Dermis microvascular lymphatic vessel endothelial cell (primary cell): ENCODE measurements around the gene AMZ1. TPM values are rescaled to one million over a fixed set of nuclear protein-coding genes. Genes with fewer than 3 reads are reported as not detected.
"Not testable (repeated sequence)": the region's sequence is repeated elsewhere in the genome, so short reads cannot be mapped to it uniquely, and the experiment has no call there.

Experiments used
- DNase-seq, 2 donors: peaks; one replicate each; pipeline versions ENCODE4 v3.0.0 to v3.0.0-alpha.2; 2010; ENCODE audit warnings: low read depth in 2 of 2
- total RNA-seq: library from RNA; depleted of rRNA; stranded (reverse); fragments of >200 nt; gene quantifications from 2 replicates; pipeline ENCODE4 v1.2.1, GENCODE V29; 2014

Gene AMZ1
- total RNA-seq, 1 donor from 2014 or later, result under 0.01 TPM

DNA sequence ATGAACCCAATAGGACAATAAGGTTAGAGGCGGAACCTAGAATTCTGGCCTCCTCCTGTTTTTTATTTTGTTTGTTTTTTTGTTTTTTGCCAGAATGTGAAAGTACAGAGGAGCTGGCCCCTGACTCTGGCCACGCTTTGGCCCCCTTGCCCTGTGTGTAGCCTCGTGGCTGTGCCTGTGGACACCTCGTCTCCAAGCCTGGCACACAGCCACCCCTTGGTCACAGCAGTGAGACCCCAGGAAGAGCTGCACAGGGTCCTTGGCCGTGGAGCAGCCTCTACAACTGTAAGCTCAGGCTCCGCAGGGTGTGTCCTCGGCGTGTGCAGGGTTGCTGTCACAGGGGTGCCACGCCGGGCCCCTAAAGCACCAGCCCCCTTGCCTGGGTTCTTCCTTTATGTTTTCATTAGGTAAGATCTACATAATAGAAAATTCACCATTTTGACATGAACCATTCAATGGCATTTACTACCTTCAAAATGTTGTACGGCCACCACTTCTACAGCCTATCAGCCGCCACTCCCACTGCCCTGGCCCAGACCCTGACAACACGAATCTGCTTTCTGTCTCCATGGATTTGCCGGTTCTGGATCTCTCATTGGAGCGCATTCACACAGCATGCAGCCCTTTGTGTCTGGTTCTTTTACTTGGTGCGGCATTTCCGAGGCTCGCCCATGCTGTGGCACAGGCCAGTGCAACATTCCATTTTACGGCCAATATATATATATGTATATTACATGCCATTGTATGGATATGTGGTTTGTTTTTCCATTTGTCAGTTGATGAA is 51.0 kb downstream of the AMZ1 start:
- DNase-seq, result no peak

DNA sequence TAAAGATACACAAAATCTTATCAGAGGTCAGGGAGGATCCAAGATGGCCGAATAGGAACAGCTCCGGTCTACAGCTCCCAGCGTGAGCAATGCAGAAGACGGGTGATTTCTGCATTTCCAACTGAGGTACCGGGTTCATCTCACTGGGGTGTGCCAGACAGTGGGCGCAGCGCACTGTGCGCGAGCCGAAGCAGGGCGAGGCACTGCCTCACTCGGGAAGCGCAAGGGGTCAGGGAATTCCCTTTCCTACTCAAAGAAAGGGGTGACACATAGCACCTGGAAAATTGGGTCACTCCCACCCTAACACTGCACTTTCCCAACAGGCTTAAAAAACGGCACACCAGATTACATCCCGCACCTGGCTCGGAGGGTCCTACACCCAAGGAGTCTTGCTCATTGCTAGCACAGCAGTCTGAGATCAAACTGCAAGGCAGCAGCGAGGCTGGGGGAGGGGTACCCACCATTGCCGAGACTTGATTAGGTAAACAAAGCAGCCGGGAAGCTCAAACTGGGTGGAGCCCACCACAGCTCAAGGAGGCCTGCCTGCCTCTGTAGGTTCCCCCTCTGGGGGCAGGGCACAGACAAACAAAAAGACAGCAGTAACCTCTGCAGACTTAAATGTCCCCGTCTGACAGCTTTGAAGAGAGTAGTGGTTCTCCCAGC is 55.7 kb downstream of the AMZ1 start:
- DNase-seq, result not testable (repeated sequence)

DNA sequence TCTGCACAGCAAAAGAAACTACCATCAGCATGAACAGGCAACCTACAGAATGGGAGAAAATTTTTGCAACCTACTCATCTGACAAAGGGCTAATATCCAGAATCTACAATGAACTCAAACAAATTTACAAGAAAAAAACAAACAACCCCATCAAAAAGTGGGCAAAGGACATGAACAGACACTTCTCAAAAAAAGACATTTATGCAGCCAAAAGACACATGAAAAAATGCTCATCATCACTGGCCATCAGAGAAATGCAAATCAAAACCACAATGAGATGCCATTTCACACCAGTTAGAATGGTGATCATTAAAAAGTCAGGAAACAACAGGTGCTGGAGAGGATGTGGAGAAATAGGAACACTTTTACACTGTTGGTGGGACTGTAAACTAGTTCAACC is 60.7 kb downstream of the AMZ1 start:
- not testable (repeated sequence) for DNase-seq

DNA sequence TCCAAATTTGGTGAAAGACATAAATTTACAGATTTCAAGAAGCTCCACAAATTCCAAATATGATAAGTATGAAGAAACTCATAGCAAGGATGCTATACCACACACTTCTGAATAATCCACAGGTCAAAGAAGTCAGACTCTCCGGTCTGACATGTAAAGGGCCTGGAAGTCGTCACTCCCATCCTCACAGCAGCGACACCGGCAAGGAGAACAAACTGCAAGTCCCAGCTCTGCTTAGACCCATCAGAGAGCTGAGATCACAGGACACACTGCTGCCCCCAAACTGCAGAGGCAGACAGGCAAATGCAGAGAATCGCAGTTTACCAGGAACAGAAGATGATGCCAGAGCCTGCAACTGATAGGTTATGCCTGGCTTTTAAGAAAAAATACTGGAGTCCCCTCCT is 62.0 kb downstream of the AMZ1 start:
- DNase-seq, result no peak

DNA sequence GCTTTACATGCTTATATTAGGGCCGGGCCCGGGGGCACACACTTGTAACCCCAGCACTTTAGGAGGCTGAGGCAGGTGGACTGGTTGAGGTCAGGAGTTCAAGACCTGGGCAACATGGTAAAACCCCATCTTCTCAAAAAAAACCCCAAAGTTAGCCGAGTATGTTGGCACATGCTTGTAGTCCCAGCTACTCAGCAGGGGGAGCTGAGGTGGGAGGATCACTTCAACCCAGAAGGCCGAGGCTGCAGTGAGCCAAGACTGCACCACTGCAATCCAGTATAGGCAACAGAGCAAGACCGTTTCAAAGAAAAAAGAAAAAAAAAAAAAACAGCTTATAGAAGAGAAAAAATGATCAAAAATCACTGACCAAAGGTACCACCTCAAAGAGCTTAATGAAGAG is 63.1 kb downstream of the AMZ1 start:
- DNase-seq, result no peak

DNA sequence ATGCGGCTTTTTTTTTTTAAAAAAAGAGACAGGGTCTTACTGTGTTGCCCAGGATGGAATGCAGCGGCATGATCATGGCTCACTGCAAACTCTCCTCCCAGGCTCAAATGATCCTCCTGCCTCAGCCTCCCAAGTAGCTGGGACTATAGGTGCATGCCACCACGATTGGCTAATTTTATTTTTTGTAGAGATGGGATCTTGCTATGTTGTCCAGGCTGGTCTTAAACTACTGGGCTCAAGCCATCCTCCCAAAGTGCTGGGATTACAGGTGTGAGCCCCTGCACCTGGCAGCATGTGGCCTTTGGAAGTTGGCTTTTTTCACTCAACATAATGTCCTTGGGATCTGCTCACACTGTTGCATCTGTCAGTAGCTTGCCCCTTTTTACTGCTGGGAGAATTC is 65.1 kb downstream of the AMZ1 start:
- no peak for DNase-seq

DNA sequence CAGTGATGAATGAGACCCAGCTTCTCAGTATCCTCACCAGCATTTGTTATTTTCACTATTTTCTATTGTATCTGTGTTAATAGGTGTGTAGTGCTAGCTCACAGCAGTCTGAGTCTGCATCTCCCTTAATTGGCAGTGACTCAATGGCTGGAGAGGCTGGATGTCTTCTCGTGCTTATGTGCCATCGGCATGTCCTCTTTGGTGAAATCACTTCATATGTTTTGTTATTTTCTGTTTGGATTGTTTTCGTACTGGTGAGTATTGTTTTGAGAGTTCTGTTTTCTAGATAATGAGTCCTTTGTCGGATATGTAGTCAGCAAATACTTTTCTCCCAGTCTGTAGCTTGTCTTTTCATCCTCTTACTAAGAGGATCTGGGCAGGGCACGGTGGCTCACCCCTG is 66.1 kb downstream of the AMZ1 start:
- DNase-seq, result peak in 1 of 2 donors; percentile 32

DNA sequence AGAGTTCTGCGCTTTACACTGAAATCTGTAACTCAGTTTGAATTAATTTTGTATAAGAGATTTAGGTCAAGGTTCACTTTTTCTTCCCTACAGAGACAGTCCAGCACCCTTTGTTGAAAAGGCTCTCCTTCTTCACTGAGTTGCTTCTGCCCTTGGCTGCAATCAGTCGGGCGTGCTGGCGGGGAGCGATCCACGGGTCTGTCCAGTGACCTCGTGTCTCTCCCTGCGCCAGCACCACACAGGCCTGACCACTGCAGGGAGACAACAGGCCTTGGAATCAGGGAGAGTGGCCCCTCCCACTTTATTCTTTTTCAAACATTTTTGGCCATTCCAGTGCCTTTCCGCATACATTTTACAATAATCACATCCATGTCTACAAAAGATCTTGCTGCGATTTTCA is 66.9 kb downstream of the AMZ1 start:
- no peak for DNase-seq

DNA sequence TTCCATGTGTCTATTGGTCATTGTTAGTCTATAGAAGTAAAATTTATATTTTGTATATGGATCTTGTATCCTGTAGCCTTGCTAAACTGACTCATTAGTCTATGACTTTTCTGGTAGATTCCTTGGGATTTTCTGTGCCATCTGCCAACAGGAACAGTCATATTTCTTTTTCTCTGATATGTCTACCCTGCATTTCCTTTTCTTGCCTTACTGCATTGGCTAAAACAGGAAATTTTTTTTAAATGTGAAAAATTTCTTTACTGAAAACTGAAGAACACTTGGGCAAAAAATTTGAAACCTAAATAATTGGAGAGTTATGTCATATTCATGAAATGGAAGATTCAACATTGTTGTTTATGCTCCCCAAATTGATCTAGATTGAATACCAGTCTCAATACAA is 67.5 kb downstream of the AMZ1 start:
- DNase-seq, result no peak

DNA sequence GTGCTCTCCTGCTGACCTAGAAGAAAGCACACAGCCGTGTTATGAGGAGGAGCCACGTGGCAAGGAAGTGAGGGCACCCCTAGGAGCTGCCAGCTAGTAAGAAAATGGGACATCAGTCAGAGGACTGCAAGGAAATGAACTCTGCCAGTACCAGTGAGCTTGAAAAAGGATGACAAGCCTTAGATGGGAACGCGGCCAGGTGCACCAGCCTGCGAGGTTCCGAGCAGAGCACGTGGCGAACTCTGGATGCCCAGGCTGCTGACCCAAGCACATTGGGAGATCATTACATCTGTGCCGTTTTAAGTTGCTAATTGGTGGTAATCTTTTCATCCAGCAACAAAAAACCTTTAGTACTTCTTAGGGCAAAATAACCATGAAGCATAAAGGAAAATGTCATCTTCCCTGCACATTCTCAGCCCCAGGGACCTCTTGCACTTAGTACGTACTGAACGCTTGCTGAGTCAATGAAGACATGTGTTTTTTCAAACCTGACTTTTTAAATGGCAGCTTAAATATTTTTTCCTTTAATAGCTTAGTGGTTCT is 69.4 kb downstream of the AMZ1 start:
- peak in 1 of 2 donors; percentile 76 for DNase-seq

DNA sequence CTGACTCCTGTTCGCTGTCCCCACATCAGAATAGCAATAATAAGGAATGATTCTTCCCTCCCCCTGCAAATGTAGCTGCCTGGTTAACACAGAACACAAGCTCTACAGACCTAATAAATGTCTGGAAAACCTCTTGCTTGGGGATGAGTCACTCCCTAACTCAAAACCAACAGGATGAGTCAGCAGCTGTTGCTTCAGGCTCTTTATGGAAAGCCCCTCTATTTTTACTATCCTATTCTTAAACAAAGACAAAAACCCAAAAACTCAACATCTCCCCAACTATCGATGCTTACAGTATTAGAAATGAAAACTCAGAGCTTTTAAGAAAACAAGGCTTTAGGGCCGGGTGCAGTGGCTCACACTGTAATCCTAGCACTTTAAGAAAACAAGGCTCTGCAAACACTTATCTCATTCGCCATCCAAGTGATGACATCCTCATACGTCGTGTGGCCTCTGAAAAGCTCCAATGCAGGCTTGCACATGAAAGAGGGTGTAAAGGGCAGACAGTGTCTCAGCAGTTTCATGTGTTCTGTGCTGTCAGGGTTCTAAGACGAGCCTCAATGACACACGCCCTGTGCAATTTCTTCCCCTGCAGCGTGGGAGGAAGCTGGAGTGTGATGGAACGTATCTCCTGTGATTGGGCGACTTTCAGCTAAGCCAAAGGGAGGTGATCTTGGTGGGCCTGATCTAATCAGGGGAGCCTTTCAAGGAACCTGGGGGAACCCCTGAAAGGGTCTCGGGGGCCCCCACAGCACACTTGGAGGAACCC is 70.1 kb downstream of the AMZ1 start:
- DNase-seq, result peak; percentile 76 to 95

DNA sequence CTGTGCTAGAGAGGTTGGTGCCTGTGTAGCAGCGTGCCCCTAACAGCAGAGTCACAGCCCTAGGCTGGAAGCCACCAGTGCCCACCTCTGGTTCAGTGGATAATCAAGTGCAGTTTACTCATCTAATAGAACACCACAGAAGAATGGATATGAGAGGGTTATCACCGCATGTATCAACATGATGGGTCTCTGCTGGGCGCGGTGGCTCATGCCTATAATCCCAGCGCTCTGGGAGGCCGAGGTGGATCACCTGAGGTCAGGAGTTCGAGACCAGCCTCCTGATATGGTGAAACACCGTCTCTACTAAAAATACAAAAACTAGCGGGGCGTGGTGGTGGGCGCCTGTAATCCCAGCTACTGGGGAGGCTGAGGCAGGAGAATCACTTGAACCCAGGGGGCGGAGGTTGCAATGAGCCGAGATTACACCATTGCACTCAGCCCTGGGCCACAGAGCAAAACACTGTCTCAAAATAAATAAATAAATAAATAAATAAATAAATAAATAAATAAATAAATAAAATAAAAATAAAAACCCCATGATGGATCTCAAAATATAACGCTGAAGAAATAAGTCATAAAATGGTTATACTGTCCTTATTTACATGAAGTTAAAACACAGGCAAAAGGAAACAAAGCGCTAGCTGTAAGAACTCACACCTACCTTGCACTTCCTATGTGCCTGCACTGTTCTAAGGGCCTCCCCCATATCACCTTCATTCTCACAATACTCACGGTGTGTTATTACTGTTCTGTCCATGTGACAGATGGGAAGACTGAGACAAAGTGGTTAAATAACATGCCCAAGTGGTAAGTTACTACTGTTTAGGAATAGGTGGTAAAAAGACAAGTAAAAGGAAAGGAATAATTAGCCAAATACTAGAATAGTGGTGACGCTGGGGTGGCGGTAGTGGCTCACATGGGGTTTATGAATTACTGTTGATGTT is 70.9 kb downstream of the AMZ1 start:
- DNase-seq, result no peak

DNA sequence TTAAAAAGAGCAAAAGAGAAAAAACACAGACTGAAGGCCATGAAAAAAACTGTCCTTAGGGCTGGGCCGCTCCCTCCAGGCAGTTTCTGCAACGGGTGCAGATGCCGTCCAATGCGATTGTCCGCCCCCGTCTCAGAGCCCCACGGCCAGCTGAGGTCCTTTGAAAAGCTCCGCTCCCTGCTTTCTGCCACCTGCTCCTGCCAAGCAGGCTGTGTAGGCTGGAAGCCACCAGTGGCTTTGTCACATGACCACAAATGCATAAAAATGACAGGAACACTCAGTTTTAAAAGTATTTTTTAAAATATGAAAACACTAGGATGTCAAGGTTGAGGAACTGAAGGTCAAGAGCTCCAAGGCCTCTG is 71.7 kb downstream of the AMZ1 start:
- DNase-seq, result no peak

DNA sequence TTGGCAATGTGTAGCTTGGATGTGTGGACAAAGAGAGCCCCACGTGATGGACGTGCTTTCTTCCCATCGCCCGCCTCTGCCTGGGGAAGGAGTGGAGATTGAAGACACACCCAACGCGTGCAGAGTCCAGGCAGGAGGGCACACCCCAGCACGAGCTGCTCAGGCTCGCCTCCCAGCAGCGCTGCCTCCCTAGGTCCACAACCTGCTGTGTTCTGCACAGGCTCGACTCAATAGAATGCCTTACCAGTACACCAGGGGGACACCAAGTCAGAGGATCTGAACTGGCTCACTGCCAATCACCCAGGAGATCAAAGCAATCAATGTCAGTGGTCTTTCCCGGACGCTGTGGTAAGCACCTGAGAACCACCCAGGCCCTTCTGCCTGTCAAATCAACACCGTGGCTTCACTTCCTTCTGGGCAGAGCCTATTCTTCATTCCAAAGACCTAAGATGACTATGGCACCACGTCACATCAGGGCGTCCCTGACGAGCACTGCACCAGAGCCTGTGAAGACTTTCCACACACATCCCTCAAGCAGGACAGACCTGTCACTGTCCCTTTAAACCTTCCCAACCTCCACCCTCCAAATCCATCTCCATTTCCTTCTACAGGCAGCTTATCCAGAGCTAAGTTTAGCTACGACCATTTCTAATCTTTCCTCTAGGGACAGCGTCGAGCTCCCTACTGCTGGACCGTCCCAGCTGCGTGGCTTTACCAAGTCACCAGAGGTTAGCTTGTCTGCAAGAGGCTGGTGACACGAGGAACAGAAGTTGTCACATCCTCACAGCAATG is 72.3 kb downstream of the AMZ1 start:
- DNase-seq, result peak in 1 of 2 donors; percentile 39

DNA sequence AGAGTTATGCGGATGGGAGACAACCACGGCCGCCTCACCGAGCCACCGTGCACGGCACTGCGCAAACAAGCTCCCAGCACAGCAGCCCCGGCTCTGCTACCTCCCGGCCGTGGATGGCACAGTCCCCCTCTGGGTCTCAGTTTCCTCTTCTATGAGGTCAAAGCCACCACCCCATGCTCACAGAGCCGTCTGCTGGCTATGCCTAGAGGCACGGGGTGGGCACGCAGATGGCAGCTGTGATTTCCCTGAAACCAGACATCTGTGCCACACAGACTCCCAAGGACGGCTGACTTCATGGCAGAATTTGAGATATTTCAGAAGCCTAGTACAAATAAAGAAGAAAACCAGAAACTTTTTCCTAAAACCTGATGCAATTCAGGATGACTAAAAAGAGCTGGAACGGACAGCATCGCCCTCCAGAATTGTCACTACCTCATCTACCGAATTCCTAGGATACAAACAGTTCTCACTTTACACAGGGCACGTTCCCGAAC is 73.2 kb downstream of the AMZ1 start:
- DNase-seq, result no peak

DNA sequence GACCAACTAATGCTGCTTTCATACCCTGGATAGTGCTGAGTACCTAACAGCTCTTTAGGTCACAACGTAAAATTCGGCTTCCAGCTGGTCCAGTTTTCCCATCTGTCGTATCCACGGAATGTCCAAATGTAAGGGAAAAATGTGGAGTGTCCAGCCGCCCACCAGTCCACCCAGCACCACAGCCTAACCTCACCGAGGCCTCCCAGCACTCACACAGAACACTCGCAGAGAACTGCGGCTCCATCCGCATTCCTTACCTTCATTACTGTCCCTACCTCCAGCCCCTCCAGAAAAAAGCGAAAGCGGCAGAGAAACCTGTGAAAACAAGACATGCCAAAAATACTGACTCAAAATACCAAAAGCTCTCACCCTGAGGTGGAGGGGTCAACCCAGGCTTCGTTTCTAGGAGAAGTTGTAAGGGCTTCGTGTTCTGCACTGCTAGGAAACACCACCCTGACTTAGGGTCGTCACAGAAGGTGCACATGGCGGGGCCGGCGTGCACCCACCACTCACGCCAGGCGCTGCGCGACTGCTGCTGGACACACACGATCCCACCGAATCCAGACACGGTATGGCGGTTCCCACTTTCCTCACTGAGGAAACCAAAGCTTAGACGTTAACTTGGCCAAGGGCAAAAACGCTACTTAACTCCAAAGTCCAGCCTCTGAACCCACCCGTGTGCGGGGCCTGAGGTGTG is 73.9 kb downstream of the AMZ1 start:
- DNase-seq, result no peak

DNA sequence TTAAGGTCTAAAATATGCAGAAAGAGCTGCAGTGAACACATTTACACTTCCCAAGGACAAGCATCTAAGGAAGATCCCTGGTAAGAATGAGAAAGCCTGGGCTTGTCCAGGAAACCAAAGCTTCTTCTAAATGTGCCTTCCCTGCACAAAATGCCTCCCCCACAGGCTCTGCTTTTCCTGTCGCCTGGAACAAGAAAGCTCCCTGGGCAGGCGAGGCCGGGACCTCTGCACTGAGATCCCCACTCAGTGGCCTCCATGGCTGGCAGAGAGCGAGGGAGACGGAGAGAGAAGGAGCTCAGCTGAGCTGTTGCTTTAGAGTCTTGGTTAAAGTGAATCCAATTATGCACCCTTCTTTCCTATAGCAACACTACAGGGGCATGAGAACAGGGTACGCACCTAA is 75.6 kb downstream of the AMZ1 start:
- DNase-seq, result no peak

DNA sequence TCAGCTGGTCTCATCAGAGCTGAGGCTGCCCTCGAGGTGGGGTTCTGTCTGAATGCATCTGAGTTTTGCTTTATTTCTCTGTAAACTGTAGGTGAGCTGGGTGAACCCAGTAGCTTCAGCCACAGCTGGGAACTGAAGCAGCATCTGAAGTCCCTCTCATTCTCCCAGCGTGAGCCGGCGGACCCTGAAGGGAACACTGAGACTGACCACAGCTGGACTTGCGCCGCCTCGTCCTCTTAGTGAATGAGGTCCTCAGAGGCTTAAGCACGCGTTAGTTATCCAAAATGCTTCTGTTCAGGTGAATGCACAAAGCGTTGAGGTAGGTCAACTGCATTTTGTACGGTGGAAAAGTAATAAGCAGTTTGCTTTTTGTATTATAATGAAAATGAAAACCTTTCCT is 76.6 kb downstream of the AMZ1 start:
- DNase-seq, result no peak
